SK-N-SH (cell line): ENCODE results near the gene LCN2. TPM values are rescaled to one million over a fixed set of nuclear protein-coding genes. Genes with fewer than 3 reads are reported as not detected.

Experiments
- CTCF ChIA-PET: fragments of 300-600, 350-600 bp; formaldehyde crosslinking; extraction: SDS; loops from one replicate; lab custom pipeline; 2021; lab: Yijun Ruan, JAX
- POLR2A ChIA-PET: fragments of 350-600 bp; sonication (Branson Sonifier 250); formaldehyde crosslinking; extraction: SDS; loops from one replicate; lab custom pipeline; 2020; ENCODE audit warnings: antibody characterized with exemption, inconsistent platforms; lab: Yijun Ruan, JAX
- DNase-seq: peaks from one replicate; pipeline ENCODE4 v3.0.0; 2012
- H2AFZ ChIP-seq: fragments of 200-600 bp; sonication (generic); 2 replicates; pipeline ENCODE4 v1.8.1; 2016; ENCODE audit warnings: antibody characterized with exemption, mild to moderate bottlenecking, low read depth
- H3F3A ChIP-seq: fragments of 200-600 bp; sonication (generic); replicated peaks from 2 replicates; pipeline ENCODE3; 2016; ENCODE audit warnings: antibody characterized with exemption, mild to moderate bottlenecking; ENCODE audit not compliant: insufficient read depth
- H3K27ac ChIP-seq, 2 experiments: fragments of 200-500 bp in 1 of 2; fragments of 200-600 bp in 1 of 2; sonication (Bioruptor generic) in 1 of 2; sonication (generic), shearing (Covaris generic) in 1 of 2; 2 replicates each; pipeline versions ENCODE4 v1.5.1 to v1.6.1; 2014 to 2016; ENCODE audit warnings: low read depth in 2 of 2, inconsistent platforms in 1 of 2, low read length in 1 of 2, mild to moderate bottlenecking in 1 of 2, mixed read lengths in 1 of 2
- H3K27me3 ChIP-seq: fragments of 200-600 bp; sonication (generic), shearing (Covaris generic); 2 replicates; pipeline ENCODE4 v1.6.1; 2016; ENCODE audit warnings: mixed run types; ENCODE audit not compliant: insufficient read depth
- H3K36me3 ChIP-seq, 2 experiments: fragments of 200-500 bp in 1 of 2; fragments of 200-600 bp in 1 of 2; sonication (Bioruptor generic) in 1 of 2; sonication (generic) in 1 of 2; replicated peaks in 1 of 2; 2 replicates each; pipeline versions ENCODE3 to v1.5.1; 2014 to 2016; ENCODE audit warnings: low read length in 1 of 2, mild to moderate bottlenecking in 1 of 2; ENCODE audit not compliant: insufficient read depth in 2 of 2, control insufficient read depth in 1 of 2
- H3K4me1 ChIP-seq, 2 experiments: fragments of 200-500 bp in 1 of 2; fragments of 200-600 bp in 1 of 2; sonication (Bioruptor generic) in 1 of 2; sonication (generic), shearing (Covaris generic) in 1 of 2; 2 replicates each; pipeline versions ENCODE4 v1.5.1 to v1.6.1; 2014 to 2016; ENCODE audit warnings: low read depth in 1 of 2, low read length in 1 of 2, mixed run types in 1 of 2; ENCODE audit not compliant: insufficient read depth in 2 of 2, control insufficient read depth in 1 of 2
- H3K4me2 ChIP-seq: fragments of 200-600 bp; sonication (generic), shearing (Covaris generic); 2 replicates; pipeline ENCODE4 v1.6.1; 2017; ENCODE audit warnings: mixed run types
- H3K4me3 ChIP-seq, 2 experiments: fragments of 200-500 bp in 1 of 2; fragments of 200-600 bp in 1 of 2; sonication (Bioruptor generic) in 1 of 2; sonication (generic), shearing (Covaris generic) in 1 of 2; 2 replicates each; pipeline versions ENCODE4 v1.5.1 to v1.8.1; 2014 to 2016; ENCODE audit warnings: low read depth in 2 of 2, inconsistent platforms in 1 of 2, low read length in 1 of 2, mild to moderate bottlenecking in 1 of 2, mixed read lengths in 1 of 2, moderate library complexity in 1 of 2
- H3K79me2 ChIP-seq: fragments of 200-600 bp; sonication (generic); 2 replicates; pipeline ENCODE4 v1.8.1; 2017; ENCODE audit warnings: mild to moderate bottlenecking; ENCODE audit not compliant: insufficient read depth
- H3K9ac ChIP-seq: fragments of 200-600 bp; sonication (generic); 2 replicates; pipeline ENCODE4 v1.6.1; 2017; ENCODE audit warnings: mixed run types
- H3K9me2 ChIP-seq: fragments of 200-600 bp; sonication (generic); 2 replicates; pipeline ENCODE4 v1.6.1; 2017; ENCODE audit warnings: mixed run types
- H3K9me3 ChIP-seq: fragments of 200-600 bp; sonication (generic); 2 replicates; pipeline ENCODE4 v1.6.1; 2017; ENCODE audit warnings: mixed run types, mild to moderate bottlenecking, moderate library complexity
- H4K20me1 ChIP-seq: fragments of 200-600 bp; sonication (generic); 2 replicates; pipeline ENCODE4 v1.6.1; 2017; ENCODE audit warnings: mild to moderate bottlenecking, mixed run types; ENCODE audit not compliant: insufficient read depth
- CHD2 ChIP-seq: fragments of 150-350 bp; IDR thresholded peaks from 2 replicates; pipeline ENCODE4 v1.6.1; 2018; ENCODE audit warnings: low read length; ENCODE audit not compliant: partially characterized antibody
- ELF1 ChIP-seq: IDR thresholded peaks from 2 replicates; pipeline ENCODE4 v1.4.0; 2012
- EZH2phosphoT487 ChIP-seq: fragments of 200-600 bp; sonication (generic); IDR thresholded peaks from 2 replicates; pipeline ENCODE4 v1.6.1; 2017; ENCODE audit warnings: low read depth, mixed run types, mild to moderate bottlenecking, antibody characterized with exemption, moderate library complexity, borderline replicate concordance
- FOXM1 ChIP-seq: IDR thresholded peaks from 2 replicates; pipeline ENCODE4 v1.4.0; 2012; ENCODE audit warnings: low read depth, mild to moderate bottlenecking
- IRF3 ChIP-seq: fragments of 150-350 bp; IDR thresholded peaks from 2 replicates; pipeline ENCODE4 v1.6.1; 2016; ENCODE audit warnings: mild to moderate bottlenecking, low read depth, low read length
- MEF2A ChIP-seq: IDR thresholded peaks from 2 replicates; pipeline ENCODE4 v1.4.0; 2012; ENCODE audit warnings: low read depth, borderline replicate concordance
- MXI1 ChIP-seq: IDR thresholded peaks from 2 replicates; pipeline ENCODE4 v1.6.1; 2012; ENCODE audit warnings: mild to moderate bottlenecking, low read depth, low read length, improper control_type of control experiment
- NFIC ChIP-seq: IDR thresholded peaks from 2 replicates; pipeline ENCODE4 v1.4.0; 2012; ENCODE audit warnings: borderline replicate concordance
- NRF1 ChIP-seq: IDR thresholded peaks from 2 replicates; pipeline ENCODE4 v1.6.1; 2012; ENCODE audit warnings: low read depth, mild to moderate bottlenecking, low read length
- POLR2AphosphoS5 ChIP-seq: IDR thresholded peaks from 2 replicates; pipeline ENCODE4 v1.6.1; 2012; ENCODE audit warnings: low read depth, low read length
- RCOR1 ChIP-seq: fragments of 150-350 bp; IDR thresholded peaks from 2 replicates; pipeline ENCODE4 v1.6.1; 2017; ENCODE audit warnings: antibody characterized with exemption, low read length
- RXRA ChIP-seq: IDR thresholded peaks from 2 replicates; pipeline ENCODE4 v1.4.0; 2012; ENCODE audit warnings: low read depth, mild to moderate bottlenecking, borderline replicate concordance
- SIN3A ChIP-seq: IDR thresholded peaks from 2 replicates; pipeline ENCODE4 v1.6.1; 2012; ENCODE audit warnings: low read depth, mild to moderate bottlenecking, low read length, moderate library complexity, borderline replicate concordance
- YY1 ChIP-seq: IDR thresholded peaks from 2 replicates; pipeline ENCODE4 v1.4.0; 2012; ENCODE audit warnings: low read depth, mild to moderate bottlenecking
- WGBS: methylation state at CpG from one replicate; pipeline ENCODE4 v1.1.6; 2017; ENCODE audit warnings: low lambda C conversion rate; 5-methylcytosine and 5-hydroxymethylcytosine counted together
- polyA plus RNA-seq, 3 experiments: library from polyadenylated mRNA; depleted of rRNA; stranded (reverse); fragments of >200 nt; gene quantifications; 2 replicates each; pipeline ENCODE4 v1.2.3, GENCODE V29; 2012
- TF ChIP-seq, protein P1 (sequence below): fragments of 150-350 bp; IDR thresholded peaks from 2 replicates; pipeline ENCODE4 v1.6.1; 2017; ENCODE audit warnings: antibody characterized with exemption, low read length, low read depth, borderline replicate concordance
- TF ChIP-seq, protein P2 (sequence below): IDR thresholded peaks from 2 replicates; pipeline ENCODE4 v1.6.1; 2012; ENCODE audit warnings: mild to moderate bottlenecking, low read depth, low read length, moderate library complexity
- TF ChIP-seq, protein P3 (sequence below): IDR thresholded peaks from 2 replicates; pipeline ENCODE4 v1.4.0; 2012; ENCODE audit warnings: low read depth, borderline replicate concordance

The LCN2 gene
- polyA plus RNA-seq, 1 of the 3 experiments (the other 2 are of a cell fraction) = not detected

DNA sequence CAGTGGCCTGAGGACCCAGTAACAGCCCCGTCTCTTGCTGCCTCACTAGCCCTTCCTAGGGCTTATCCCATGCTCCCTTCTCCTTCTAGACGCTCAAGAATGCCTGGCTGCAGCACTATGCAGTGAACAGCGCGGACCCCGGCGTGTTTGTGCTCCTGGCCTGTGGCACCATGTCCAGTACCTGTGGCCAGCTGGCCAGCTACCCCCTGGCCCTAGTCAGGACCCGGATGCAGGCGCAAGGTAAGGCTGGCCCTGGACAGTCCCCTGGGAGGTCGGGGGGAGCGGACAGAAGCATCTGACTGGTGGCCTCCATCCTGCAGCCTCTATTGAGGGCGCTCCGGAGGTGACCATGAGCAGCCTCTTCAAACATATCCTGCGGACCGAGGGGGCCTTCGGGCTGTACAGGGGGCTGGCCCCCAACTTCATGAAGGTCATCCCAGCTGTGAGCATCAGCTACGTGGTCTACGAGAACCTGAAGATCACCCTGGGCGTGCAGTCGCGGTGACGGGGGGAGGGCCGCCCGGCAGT is 42.2 kb upstream of the LCN2 start:
- Histone ChIP-seq H4K20me1 (no peaks in the 10 kb centered on the region), H3K4me1 (peaks cover 0 to 6% of the 10 kb centered on the region in 2 experiments; a peak in 1 of 4 replicates), H3K4me3 (no peak overlapping the region), H3K27ac (no peak overlapping the region), H3K9ac (no peak overlapping the region), H3K9me3 (no peaks in the 10 kb centered on the region), H3K79me2 (peaks cover 4% of the 10 kb centered on the region; the same call in 1 of the 2 replicates), H3K27me3 (no peaks in the 10 kb centered on the region), H3F3A (peaks cover 8% of the 10 kb centered on the region), H3K4me2 (no peak overlapping the region), H3K9me2 (no peaks in the 10 kb centered on the region)
- 95% methylated on average over 7 of the region's 23 CpGs for WGBS
- CTCF ChIA-PET = interaction anchor here (1.0 to 18.8 kb wide), 3 partner anchors 9 to 165 kb away, joined by 3 to 246 read pairs (median 6); no protein-coding TSS in a partner anchor
- no peak for TF ChIP-seq IRF3
- TF ChIP-seq YY1 = no peak
- TF ChIP-seq MEF2A = no peak
- no peak for TF ChIP-seq ELF1
- TF ChIP-seq, protein P1, sequence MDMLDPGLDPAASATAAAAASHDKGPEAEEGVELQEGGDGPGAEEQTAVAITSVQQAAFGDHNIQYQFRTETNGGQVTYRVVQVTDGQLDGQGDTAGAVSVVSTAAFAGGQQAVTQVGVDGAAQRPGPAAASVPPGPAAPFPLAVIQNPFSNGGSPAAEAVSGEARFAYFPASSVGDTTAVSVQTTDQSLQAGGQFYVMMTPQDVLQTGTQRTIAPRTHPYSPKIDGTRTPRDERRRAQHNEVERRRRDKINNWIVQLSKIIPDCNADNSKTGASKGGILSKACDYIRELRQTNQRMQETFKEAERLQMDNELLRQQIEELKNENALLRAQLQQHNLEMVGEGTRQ = no peak
- TF ChIP-seq SIN3A = no peak
- no peak for TF ChIP-seq NRF1
- TF ChIP-seq FOXM1 = no peak
- no peak for TF ChIP-seq POLR2AphosphoS5
- TF ChIP-seq MXI1 = no peak
- TF ChIP-seq CHD2 = no peak
- no peak for TF ChIP-seq EZH2phosphoT487
- TF ChIP-seq RCOR1 = no peak
- no peak for TF ChIP-seq NFIC
- TF ChIP-seq, protein P2, sequence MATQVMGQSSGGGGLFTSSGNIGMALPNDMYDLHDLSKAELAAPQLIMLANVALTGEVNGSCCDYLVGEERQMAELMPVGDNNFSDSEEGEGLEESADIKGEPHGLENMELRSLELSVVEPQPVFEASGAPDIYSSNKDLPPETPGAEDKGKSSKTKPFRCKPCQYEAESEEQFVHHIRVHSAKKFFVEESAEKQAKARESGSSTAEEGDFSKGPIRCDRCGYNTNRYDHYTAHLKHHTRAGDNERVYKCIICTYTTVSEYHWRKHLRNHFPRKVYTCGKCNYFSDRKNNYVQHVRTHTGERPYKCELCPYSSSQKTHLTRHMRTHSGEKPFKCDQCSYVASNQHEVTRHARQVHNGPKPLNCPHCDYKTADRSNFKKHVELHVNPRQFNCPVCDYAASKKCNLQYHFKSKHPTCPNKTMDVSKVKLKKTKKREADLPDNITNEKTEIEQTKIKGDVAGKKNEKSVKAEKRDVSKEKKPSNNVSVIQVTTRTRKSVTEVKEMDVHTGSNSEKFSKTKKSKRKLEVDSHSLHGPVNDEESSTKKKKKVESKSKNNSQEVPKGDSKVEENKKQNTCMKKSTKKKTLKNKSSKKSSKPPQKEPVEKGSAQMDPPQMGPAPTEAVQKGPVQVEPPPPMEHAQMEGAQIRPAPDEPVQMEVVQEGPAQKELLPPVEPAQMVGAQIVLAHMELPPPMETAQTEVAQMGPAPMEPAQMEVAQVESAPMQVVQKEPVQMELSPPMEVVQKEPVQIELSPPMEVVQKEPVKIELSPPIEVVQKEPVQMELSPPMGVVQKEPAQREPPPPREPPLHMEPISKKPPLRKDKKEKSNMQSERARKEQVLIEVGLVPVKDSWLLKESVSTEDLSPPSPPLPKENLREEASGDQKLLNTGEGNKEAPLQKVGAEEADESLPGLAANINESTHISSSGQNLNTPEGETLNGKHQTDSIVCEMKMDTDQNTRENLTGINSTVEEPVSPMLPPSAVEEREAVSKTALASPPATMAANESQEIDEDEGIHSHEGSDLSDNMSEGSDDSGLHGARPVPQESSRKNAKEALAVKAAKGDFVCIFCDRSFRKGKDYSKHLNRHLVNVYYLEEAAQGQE = no peak
- TF ChIP-seq RXRA = no peak
- TF ChIP-seq, protein P3, sequence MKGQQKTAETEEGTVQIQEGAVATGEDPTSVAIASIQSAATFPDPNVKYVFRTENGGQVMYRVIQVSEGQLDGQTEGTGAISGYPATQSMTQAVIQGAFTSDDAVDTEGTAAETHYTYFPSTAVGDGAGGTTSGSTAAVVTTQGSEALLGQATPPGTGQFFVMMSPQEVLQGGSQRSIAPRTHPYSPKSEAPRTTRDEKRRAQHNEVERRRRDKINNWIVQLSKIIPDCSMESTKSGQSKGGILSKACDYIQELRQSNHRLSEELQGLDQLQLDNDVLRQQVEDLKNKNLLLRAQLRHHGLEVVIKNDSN = no peak
- TF ChIP-seq, all 33 proteins: peak for 0
- Histone ChIP-seq H2AFZ (no peak overlapping the region), H3K36me3 (peaks cover 25 to 54% of the 10 kb centered on the region in 2 experiments)
- POLR2A ChIA-PET = interaction anchor here (1.7 kb wide), 1 partner anchor 13 kb away, joined by 5 read pairs; no protein-coding TSS in a partner anchor
- no peak for DNase-seq
